Hematopoietic multipotent progenitor cell treated with erythropoietin and hydrocortisone succinate and interleukin-3 and kit ligand, for 4 days (in vitro differentiated cells): ENCODE measurements around the gene LUC7L.
"Not testable (repeated sequence)": the region's sequence is repeated elsewhere in the genome, so short reads cannot be mapped to it uniquely, and the experiment has no call there.

Source experiments
- DNase-seq: peaks from one replicate; pipeline ENCODE4 v3.0.0-alpha.2; 2015

The LUC7L gene

DNA sequence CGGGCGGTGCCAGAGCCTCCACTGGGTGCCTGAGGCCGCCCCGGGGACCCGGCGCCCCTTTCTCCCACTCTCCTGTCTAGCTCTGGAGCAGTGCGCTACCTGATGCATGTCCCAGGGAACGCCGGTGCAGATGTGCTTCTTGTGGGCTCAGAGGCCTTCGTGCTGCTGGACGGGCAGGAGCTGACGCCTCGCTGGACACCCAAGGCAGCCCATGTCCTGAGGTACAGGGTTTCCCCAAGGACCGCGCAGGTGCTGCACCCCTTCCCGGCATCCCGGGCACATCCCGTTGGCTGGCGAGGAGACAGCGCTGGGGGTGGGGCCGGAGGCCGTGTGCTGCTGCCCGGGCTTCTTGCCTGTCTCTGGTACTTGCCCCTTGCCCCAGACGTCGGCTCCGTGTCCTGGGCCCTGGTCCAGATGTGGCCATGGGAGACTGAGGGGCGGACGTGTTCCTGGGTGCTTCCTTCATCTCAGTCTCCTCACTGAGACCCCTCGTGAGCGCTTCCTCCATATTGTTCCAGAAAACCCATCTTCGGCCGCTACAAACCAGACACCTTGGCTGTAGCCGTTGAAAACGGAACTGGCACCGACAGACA lies 34.0 kb upstream of the LUC7L start:
- DNase-seq = no peak

DNA sequence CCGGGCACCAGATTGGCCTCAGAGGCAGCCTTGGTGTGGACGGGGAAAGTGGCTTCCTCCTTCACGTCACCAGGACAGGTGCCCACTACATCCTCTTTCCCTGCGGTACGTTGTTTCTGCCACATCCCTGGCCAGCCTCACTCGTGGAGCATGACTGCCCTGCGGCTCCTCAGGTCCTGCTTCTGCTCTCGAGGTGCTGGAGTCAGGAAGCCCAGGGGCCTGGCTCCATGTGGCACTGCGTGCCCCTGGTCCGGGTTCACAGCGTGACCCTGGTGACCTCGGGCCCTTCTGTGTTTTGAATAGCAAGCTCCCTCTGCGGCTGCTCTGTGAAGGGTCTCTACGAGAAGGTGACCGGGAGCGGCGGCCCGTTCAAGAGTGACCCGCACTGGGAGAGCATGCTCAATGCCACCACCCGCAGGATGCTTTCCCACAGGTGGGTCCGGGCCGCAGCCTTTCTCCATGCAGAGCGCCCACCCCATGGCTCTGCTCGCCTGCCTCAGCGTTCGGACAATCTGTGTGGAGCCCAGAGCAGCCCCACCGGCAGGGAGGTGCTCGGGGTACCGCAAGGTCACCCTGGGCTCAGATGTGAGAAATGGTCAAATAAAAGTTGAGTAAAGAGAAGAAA lies 33.0 kb upstream of the LUC7L start:
- no peak for DNase-seq

DNA sequence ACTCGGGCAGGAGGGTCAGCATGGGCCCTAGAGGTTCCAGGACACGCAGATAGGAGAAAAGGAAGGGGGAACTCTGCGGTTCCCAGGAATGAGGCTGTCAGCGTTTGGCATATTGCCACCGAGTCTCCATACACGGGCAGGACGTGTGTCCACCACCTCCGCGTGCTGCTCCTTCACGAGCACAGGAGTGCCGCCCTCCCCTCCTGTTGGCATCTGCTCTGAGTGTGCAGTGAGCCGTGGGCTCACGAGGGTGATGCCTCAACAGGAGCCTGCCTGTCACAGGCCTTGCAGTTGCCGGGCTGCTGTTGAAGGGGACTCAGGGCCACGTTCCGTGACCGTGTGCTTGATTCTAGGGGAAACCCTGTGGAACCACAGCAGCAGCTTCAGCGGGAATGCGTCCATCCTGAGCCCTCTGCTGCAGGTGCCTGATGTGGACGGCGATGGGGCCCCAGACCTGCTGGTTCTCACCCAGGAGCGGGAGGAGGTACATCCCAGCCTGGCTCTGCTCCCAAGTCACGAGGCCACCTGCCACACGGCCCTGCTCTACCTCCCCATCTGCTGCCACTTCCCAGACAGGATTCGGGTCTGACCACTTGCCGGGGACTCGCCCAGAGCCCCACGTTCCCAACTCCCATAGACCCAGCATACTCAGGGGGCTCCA lies 31.9 kb upstream of the LUC7L start:
- no peak for DNase-seq

DNA sequence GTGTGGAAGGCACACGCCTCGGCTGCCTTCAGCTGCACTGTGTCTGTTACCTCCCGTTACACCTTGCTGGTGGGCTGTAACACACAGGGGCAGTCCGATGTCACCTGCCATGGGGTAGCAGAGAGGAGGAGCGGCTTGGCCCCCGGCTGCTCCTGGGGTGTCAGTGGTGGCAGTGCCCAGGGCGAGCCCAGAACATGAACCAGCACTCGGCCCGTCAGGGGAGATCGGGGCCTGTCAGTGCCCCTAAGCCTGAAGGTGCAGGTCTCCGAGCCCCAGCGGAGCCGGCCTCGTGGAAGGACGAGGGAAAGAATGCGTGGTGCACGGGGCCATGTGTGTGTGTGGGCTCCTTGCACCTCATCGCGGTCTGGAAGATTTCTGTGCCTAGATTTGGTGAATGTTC lies 31.1 kb upstream of the LUC7L start:
- no peak for DNase-seq

DNA sequence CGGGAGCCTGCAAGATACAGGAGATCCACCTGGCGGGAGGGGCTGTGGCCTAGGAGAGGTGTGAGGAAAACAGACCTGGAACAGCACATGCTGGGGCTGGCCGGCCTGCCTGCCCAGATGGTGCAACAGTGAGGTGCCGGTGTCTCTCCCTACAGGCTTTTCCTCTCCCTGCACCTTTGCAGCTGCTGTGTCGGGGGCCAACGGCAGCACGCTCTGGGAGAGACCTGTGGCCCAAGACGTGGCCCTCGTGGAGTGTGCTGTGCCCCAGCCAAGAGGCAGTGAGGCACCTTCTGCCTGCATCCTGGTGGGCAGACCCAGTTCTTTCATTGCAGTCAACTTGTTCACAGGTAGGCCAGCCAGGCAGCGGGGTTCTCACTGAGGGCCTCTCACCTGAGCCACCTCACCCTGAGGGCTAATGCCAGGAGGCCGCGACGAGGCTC lies 30.6 kb upstream of the LUC7L start:
- no peak for DNase-seq

DNA sequence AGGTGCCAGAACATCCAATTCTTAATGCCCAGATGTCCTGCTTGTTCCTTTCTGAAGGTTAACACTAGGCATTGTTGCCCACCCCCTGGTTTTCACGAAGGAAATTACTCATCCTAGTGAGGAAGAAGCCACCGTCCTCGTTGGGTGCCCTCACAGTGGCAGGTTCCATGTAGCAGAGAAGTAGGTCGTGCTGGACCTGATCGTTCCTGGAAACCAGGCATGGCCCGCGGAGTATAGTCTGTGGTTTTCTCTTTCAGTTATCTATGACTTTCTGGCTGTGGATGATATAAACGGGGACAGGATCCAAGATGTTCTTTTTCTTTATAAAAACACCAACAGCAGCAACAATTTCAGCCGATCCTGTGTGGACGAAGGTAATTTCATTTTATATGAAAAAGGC lies 30.0 kb upstream of the LUC7L start:
- DNase-seq = peak; percentile 79

DNA sequence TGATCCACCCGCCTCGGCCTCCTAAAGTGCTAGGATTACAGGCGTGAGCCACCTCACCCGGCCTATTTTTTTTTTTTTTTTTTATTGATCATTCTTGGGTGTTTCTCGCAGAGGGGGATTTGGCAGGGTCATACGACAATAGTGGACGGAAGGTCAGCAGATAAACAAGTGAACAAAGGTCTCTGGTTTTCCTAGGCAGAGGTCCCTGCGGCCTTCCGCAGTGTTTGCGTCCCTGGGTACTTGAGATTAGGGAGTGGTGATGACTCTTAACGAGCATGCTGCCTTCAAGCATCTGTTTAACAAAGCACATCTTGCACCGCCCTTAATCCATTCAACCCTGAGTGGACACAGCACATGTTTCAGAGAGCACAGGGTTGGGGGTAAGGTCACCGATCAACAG lies 28.8 kb upstream of the LUC7L start:
- not testable (repeated sequence) for DNase-seq

DNA sequence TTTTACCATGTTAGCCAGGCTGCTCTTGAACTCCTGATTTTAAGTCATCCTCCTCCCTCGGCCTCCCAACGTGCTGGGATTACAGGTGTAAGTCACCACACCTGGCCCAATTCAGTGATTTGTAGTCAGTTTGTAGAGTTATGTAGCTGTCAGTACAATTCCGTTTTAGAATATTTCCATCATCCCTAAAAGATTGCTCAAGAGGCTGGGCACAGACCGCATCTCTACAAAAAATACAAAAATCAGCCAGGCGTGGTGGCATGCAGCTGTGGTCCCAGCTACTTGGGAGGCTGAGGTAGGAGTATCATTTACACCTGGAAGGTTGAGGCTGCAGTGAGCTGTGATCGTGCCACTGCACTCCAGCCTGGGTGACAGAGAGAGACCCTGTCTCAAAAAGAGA lies 25.9 kb upstream of the LUC7L start:
- DNase-seq = no peak

DNA sequence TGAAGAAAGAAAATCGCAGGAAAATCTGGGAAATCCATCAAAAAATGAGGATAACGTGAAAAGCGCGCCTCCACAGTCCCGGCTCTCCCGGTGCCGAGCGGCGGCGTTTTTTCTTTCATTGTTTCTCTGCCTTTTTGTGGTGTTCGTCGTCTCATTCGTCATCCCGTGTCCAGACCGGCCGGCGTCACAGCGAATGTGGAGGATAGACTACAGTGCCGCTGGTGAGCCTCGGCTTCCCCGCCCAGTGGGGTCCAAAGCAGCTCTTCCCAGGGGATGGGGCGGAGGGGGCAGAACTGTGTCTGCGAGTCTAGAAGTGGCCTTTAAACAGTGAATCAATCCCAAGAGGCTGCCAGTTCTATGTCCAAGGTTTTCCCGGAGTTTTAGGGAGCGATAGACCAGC lies 25.2 kb upstream of the LUC7L start:
- no peak for DNase-seq

DNA sequence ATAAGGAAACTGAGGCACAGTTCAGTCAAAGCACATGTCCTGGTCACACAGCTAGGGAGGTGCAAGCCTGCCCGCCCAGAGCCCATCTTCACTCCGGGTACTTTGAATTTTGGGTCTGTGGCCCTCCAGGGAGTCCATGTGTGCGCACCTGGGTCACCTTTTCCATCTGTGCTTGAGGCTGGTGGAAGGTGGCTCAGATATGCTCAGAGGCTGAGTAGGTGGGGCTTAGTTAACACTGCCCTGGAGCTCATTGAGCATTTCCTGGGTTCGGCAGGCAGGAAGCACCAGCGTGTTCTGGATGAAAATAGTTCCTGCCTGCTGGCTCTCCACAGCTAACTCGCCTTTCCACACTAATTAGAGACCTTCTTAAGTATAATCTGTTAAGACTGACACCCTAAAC lies 24.6 kb upstream of the LUC7L start:
- DNase-seq = no peak

DNA sequence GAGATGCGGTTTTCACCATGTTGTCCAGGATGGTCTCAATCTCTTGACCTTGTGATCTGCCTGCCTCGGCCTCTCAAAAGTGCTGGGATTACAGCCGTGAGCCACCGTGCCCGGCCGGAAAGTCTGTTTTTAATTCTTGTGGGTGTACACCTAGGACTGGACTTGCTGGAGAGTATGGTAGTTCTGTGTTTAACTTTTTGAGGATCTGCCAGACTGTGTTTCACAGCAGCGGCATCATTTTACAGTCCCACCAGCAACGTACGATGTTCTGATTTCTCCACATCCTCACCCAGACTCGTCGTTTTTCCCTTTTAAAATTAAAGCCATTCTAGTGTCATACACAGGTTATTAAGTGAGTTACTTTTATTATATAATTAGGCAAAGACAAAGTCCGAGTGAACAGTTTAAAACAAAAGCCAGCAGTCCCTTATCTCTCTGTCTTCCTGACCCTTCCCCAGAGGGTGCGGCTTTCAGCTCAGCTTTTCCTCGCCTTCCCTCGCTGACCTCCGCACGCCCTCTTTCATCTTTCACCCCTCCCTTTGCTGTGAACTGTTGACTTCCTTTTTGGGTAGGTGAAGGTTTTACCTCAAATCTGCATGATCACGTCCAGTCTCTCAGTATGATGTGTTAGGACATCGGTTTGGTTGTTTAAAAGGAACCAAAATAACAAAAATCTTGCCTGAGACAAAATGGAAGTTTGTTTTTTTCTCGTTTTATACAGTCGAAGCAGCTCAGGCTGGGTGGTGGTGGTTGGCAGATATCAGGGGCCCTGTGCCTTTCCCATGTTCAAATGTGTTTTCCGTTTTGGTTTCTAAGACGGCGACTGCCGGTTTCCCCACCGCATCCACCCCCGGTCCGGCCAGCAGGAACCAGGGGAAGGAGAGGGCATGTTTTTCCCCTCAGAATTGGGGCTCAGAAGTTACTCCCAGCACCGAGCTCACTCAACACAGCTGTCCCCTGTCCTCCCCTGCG lies 23.4 kb upstream of the LUC7L start:
- DNase-seq = peak; percentile 70

DNA sequence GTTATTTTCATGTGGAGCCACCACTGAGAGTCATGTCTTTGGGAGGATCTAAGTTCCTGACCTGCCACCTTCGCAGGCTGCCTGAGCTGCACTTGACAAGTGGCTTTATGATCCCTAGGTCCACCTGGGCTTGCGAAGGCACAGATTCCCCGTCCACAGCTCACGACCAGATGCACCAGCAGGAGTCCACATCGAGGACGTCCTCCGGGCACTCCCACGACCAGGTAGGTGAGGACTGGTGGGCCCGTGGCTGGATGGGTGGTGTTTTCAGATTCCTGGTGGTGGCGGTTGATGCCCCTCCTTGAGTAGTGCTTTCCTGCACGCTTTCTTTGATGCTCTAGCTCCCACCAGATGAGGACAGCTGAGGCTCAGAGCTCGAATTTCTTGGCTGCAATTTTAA lies 20.2 kb upstream of the LUC7L start:
- no peak for DNase-seq

DNA sequence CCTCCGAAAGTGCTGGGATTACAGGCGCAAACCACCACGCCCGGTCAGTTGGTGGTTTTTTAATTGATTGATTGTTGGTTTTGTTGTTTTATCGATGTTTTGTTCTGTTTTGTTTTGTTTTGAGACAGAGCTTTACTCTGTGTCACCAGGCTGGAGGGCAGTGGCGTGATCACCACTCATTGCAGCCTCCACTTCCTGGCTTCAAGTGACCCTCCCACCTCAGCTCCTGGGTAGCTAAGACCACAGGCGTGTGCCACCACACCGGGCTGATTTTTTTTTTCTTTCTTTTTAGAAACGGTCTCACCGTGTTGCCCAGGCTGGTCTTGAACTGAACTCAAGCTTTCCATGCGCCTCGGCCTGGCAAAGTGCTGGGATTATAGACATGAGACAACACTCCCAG lies 17.8 kb upstream of the LUC7L start:
- no peak for DNase-seq

DNA sequence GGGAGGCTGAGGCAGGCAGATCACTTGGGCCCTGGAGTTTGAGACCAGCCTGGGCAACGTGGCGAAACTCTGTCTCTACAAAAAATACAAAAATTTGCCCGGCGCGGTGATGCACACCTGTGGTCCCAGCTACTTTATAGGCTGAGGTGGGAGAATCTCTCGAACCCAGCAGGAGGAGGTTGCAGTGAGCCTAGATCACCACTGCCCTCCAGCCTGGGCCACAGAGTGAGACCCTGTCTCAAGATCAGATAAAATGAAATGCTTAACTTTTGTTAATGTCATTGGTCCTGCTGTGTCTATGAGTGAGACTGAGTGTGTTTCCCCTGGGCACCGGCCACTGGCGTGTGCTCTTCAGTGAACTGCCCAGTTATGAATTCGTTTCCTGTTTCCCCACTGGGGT lies 15.9 kb upstream of the LUC7L start:
- no peak for DNase-seq

DNA sequence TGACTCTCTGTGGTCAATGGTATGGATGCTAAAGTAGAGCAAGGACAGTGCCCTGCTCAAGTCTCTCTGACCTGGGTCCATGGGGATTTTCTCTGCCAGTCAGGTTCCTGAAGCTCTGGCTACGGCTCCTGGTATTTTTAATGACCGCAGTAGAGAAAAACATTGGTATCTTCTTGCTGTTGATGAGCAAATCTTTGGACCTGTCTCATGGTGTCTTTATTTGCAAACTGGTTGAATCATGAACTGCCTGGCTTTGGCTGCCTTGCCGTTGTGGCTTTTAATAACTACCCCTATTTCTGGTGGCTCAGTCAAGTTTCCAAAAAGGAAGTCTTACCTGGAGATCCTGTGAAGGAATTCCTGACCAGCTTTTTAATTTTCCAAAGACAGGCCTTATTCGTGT lies 14.1 kb upstream of the LUC7L start:
- no peak for DNase-seq

DNA sequence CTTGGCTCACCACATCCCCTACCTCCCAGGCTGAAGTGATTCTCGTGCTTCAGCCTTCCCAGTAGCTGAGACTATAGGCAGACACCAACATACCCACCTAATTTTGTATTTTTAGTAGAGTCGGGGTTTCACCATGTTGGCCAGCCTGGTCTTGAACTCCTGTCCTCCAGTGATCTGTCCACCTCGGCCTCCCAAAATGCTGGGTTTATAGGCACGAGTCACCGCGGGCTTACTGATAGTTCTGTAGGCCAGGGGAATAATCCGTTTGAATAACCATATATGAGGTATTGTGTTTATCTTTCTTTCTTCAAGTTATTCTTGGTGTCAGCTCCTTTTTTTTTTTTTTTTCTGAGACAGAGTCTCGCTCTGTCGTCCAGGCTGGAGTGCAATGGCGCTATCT lies 13.0 kb upstream of the LUC7L start:
- DNase-seq = no peak

DNA sequence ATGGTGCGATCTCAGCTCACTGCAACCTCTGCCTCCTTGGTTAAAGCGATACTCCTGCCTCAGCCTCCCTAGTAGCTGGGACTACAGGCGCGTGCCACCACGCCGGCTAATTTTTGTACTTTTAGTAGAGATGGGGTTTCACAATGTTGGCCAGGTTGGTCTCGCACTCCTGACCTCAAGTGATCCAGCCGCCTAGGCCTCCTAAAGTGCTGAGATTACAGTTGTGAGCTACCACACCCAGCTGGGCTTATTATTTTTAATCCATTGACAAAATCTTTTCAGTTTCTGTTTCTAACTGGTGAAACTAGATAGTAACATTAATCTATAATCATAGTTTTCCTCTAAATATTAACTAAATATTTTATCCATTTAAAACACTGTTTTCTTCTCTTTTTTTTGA lies 11.3 kb upstream of the LUC7L start:
- DNase-seq = no peak

DNA sequence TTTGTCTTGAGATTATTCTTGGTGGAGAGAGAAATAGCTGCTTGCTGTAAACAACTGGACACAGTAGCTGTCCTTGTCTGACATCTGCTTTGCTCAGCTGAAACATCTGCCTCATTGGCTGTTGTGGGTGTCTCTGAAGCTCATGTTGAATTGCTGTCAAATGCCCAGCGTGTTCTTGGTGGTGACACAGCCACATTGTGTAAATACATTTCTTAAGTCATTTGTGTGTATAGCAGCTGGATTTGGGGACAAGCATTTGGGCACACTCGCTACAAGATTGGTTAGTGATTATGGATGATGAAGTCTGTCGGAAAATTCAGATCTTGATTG lies 10.7 kb upstream of the LUC7L start:
- DNase-seq = peak; percentile 15

DNA sequence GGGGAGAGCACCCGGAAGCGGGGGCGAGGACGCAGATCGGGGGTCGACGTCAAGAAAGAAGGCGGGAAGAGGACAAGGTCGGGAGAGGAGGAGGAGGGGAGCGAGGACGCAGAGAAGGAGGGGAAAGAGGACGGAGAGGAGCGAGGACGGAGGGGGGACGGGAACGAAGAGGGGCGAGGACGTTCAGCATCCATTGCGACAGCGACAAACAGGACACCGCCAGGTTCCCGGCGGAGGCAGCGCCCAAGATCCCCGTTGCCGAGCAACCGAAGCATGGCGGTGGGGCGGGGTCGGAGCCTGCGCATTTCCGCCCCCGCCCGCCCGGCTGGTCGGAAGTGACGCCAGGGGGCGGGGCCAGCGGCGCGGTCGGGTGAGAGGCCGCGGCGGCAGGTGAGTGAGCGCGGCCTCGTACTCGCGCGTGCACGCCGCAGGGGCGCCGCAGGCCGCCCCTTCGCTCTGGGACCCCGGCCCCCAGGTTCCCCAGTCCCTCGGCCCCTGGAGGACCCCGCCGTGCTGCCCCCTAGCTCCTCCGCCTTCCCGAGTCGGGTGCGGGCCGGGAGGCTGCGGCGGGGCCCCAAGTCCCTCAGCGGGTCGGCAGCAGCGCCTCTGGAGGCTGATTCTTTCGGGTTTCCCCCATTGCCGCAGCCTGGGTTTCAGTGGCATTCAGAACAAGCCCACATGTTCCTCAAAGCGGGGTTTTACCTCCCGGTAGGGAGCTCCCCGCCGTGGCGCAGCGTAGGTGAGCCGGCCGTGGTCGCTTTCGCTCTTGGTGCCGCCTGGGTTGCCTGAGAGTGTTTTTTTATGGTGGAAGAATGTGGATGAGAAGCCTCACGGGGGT lies 5.4 kb upstream of the LUC7L start, which contains the start of gene FAM234A:
FAM234A (plus strand) TSS at position 354 of the 838 bp plus-strand sequence. CDS start 19,593 bp downstream, outside the sequence.
- DNase-seq = peak; percentile 98

DNA sequence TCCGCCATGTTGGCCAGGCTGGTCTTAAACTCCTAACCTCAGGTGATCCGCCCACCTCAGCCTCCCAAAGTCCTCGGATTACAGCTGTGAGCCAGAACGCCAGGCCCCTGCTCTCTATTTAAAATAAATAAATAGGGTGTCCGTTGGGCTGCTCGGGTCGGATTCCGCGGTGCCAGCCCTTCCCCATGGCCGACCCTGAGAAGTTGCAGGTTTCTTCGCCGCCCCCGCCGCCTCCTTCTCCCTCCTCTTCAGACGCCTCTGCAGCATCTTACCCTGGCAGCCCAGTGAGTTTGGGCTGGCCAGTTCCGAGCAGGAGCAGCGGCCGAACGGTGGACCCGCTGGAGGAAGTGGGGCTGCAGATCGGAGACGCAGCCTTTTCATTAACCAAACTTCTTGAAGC lies 1.7 kb upstream of the LUC7L start:
- no peak for DNase-seq

DNA sequence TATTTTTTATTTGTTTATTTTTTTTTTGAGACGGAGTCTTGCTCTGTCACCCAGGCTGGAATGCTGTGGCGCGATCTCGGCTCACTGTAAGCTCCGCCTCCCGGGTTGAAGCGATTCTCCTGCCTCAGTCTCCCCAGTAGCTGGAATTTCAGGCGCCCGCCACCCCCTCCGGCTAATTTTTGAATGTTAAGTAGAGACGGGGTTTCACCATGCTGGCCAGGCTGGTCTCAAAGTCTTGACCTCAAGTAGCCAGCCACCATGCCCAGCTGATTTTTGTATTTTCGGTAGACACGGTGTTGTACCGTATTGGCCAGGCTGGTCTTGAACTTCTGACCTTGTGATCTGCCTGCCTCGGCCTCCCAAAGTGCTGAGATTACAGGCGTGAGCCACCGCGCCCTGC lies 1.1 kb upstream of the LUC7L start:
- DNase-seq = not testable (repeated sequence)

DNA sequence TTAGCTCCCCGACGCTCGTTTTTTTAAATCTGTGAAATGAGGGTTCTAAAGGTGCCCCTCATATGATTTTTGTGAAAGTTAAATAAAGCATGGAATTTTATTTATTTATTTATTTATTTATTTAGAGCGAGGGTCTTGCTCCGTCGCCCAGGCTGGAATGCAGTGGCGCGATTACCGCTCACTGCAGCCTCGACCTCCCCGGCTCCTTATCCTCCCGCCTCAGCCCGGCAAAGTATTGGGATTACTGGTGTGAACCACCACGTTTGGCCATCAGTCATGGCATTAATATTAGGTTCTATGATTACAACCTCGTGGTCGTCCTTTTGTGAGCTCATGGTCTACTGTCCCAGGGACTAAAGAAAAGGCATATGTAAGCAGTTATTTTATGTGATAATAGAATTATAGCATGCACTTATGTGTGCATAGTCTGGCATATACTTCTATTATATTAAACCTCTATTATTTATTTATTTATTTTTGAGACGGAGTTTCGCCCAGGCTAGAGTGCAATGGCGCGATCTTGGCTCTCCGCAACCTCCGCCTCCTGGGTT lies 557 bp upstream of the LUC7L start:
- DNase-seq = peak; percentile 10
